ENCODE results near the gene PIEZO2. TPM values are rescaled to one million over a fixed set of nuclear protein-coding genes. Genes with fewer than 3 reads are reported as not detected.

The PIEZO2 gene
- polyA plus RNA-seq, 1 donor from 2014 or later = 0.30 TPM

DNA sequence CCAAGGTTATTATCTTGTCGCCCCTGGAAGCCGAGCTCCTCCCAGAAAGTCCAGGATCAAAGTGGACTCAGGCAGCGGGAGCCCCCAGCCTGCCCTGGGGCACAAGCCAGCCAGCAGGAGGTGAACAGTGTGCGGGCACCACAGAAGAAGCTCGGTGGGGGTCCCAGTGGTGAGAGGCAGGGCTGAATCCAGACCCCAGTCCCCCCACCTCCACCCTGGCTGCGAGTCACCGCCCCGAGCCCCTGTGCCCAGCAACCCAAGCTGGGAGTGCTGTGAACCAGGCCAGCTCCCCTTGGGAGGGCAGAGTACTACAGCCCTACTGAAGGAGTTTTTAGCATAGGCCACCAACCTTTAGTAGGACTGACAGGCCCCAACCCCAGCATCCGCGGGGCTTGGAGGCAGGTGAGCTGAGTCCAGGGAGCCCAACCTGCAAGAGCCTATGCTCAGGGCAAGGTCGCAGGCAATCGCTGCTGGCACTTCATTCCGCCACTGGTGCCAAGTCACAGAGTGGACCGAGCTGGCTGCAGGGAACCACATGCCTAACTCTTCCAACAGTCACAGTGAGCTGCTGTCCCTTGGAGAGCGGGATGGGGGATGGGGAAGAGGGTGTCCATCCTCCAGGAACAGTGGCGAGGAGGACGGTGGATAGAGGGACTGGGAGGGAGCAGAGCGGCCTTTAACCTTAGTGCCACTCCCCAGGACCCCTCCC is 3.0 kb downstream of the PIEZO2 start:
- Histone ChIP-seq H3K27me3 (ENCODE audit: insufficient read depth, low read depth, low read length) (peaks cover 58% of the 10 kb centered on the region), H3K79me2 (replicated peaks; ENCODE audit: insufficient read depth, low read length) (no peaks in the 10 kb centered on the region), H2AFZ (ENCODE audit: low read depth, low read length) (no peak overlapping the region), H3K4me2 (ENCODE audit: low read length) (no peak overlapping the region), H3F3A (ENCODE audit: insufficient read depth, low read length, poor library complexity, severe bottlenecking) (no peaks in the 10 kb centered on the region), H3K9ac (ENCODE audit: low read length) (no peak overlapping the region), H3K9me3 (ENCODE audit: low read length) (peaks cover 3% of the 10 kb centered on the region), H3K27ac (ENCODE audit: low read length) (no peak overlapping the region), H3K36me3 (ENCODE audit: insufficient read depth, low read length) (no peaks in the 10 kb centered on the region), H3K4me3 (ENCODE audit: low read length) (no peak overlapping the region), H4K20me1 (ENCODE audit: insufficient read depth) (no peaks in the 10 kb centered on the region), H3K9me2 (ENCODE audit: insufficient read depth, low read length) (no peaks in the 10 kb centered on the region)
- TF ChIP-seq POLR2AphosphoS5 (IDR thresholded peaks at IDR 0.05) = no peak
- TF ChIP-seq TAF1 (IDR thresholded peaks at IDR 0.05; ENCODE audit: low read depth) = no peak
- TF ChIP-seq, protein P1, sequence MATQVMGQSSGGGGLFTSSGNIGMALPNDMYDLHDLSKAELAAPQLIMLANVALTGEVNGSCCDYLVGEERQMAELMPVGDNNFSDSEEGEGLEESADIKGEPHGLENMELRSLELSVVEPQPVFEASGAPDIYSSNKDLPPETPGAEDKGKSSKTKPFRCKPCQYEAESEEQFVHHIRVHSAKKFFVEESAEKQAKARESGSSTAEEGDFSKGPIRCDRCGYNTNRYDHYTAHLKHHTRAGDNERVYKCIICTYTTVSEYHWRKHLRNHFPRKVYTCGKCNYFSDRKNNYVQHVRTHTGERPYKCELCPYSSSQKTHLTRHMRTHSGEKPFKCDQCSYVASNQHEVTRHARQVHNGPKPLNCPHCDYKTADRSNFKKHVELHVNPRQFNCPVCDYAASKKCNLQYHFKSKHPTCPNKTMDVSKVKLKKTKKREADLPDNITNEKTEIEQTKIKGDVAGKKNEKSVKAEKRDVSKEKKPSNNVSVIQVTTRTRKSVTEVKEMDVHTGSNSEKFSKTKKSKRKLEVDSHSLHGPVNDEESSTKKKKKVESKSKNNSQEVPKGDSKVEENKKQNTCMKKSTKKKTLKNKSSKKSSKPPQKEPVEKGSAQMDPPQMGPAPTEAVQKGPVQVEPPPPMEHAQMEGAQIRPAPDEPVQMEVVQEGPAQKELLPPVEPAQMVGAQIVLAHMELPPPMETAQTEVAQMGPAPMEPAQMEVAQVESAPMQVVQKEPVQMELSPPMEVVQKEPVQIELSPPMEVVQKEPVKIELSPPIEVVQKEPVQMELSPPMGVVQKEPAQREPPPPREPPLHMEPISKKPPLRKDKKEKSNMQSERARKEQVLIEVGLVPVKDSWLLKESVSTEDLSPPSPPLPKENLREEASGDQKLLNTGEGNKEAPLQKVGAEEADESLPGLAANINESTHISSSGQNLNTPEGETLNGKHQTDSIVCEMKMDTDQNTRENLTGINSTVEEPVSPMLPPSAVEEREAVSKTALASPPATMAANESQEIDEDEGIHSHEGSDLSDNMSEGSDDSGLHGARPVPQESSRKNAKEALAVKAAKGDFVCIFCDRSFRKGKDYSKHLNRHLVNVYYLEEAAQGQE (IDR thresholded peaks at IDR 0.05; ENCODE audit: borderline replicate concordance) = no peak
- no peak for TF ChIP-seq EZH2 (IDR thresholded peaks at IDR 0.05; ENCODE audit: borderline replicate concordance, insufficient read depth, low read length, poor library complexity, severe bottlenecking)
- TF ChIP-seq MXI1 (conservative IDR thresholded peaks at IDR 0.05; ENCODE audit: poor library complexity, severe bottlenecking) = no peak

DNA sequence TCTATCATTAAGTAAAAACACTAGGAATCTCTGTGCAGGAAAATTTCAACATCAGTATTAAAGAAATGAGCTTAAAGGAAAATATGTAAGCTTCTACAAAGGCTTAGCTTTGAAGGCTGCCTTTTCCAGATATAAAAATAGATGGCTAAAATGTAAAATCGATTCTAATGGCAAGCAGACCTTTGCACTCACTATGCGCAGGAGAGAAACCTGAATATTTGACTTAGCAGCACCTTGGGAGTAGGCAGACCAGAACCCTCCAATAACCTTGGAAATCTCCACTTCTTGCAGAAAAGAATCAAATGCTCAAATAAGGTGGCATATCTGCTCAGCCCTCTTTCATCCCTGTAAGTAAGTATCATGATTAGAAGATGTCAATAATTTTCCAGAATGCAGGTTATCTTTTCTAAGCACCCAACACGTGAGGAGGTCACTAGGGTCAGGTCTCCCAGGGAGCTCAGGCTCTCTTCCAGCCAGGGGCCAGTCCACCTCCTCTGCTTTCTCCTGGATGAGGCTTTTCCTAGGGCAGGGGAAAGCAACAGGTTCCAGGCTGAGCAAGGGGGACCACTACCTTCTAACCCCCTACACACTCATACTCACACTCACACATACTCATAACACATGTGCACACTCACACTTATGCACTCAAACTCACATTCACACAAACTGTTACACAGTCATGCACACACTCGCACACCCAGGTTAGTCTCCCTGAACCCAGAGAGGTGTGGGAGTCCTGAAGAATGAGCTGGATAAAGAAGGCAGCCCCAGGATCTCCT is 3.8 kb downstream of the PIEZO2 start:
- Histone ChIP-seq H2AFZ (ENCODE audit: low read depth, low read length) (no peak overlapping the region), H3K9ac (ENCODE audit: low read length) (no peak overlapping the region), H3K36me3 (ENCODE audit: insufficient read depth, low read length) (no peaks in the 10 kb centered on the region), H3K4me3 (ENCODE audit: low read length) (no peak overlapping the region), H3F3A (ENCODE audit: insufficient read depth, low read length, poor library complexity, severe bottlenecking) (no peaks in the 10 kb centered on the region), H3K27me3 (ENCODE audit: insufficient read depth, low read depth, low read length) (peaks cover 51% of the 10 kb centered on the region), H3K79me2 (replicated peaks; ENCODE audit: insufficient read depth, low read length) (no peaks in the 10 kb centered on the region), H3K9me2 (ENCODE audit: insufficient read depth, low read length) (no peaks in the 10 kb centered on the region), H3K27ac (ENCODE audit: low read length) (no peak overlapping the region), H3K4me2 (ENCODE audit: low read length) (no peak overlapping the region), H3K9me3 (ENCODE audit: low read length) (peaks cover 3% of the 10 kb centered on the region), H4K20me1 (ENCODE audit: insufficient read depth) (no peaks in the 10 kb centered on the region)
- TF ChIP-seq RAD21 (conservative IDR thresholded peaks at IDR 0.05) (no peak), POLR2AphosphoS5 (IDR thresholded peaks at IDR 0.05) (no peak), EP300 (conservative IDR thresholded peaks at IDR 0.05; ENCODE audit: poor library complexity, severe bottlenecking) (no peak), TAF1 (IDR thresholded peaks at IDR 0.05; ENCODE audit: low read depth) (no peak), MXI1 (conservative IDR thresholded peaks at IDR 0.05; ENCODE audit: poor library complexity, severe bottlenecking) (no peak), SMC3 (conservative IDR thresholded peaks at IDR 0.05; ENCODE audit: poor library complexity) (no peak), EZH2 (IDR thresholded peaks at IDR 0.05; ENCODE audit: borderline replicate concordance, insufficient read depth, low read length, poor library complexity, severe bottlenecking) (no peak)
- TF ChIP-seq, protein P1 (IDR thresholded peaks at IDR 0.05; ENCODE audit: borderline replicate concordance) = no peak
- TF ChIP-seq, protein P2, sequence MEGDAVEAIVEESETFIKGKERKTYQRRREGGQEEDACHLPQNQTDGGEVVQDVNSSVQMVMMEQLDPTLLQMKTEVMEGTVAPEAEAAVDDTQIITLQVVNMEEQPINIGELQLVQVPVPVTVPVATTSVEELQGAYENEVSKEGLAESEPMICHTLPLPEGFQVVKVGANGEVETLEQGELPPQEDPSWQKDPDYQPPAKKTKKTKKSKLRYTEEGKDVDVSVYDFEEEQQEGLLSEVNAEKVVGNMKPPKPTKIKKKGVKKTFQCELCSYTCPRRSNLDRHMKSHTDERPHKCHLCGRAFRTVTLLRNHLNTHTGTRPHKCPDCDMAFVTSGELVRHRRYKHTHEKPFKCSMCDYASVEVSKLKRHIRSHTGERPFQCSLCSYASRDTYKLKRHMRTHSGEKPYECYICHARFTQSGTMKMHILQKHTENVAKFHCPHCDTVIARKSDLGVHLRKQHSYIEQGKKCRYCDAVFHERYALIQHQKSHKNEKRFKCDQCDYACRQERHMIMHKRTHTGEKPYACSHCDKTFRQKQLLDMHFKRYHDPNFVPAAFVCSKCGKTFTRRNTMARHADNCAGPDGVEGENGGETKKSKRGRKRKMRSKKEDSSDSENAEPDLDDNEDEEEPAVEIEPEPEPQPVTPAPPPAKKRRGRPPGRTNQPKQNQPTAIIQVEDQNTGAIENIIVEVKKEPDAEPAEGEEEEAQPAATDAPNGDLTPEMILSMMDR (IDR thresholded peaks at IDR 0.05; ENCODE audit: poor library complexity, severe bottlenecking) = no peak
